Neural cell (in vitro differentiated cells): Measurements from ENCODE around the gene SCN4B. TPM values are rescaled to one million over a fixed set of nuclear protein-coding genes. Genes with fewer than 3 reads are reported as not detected.

Experiments
- H2AFZ ChIP-seq: fragments of 200-600, 300-800 bp; sonication (generic), shearing (Covaris generic); 2 replicates; pipeline ENCODE4 v1.6.0; 2014; ENCODE audit warnings: low read depth, mild to moderate bottlenecking, antibody characterized with exemption, low read length, moderate library complexity
- H3F3A ChIP-seq: fragments of 200-600 bp; shearing (Covaris generic); 2 replicates; pipeline ENCODE4 v1.6.1; 2016; ENCODE audit warnings: mild to moderate bottlenecking, moderate library complexity, mixed read lengths, antibody characterized with exemption, low read length; ENCODE audit not compliant: insufficient read depth, poor library complexity, severe bottlenecking
- H3K27ac ChIP-seq: fragments of 200-600, 300-800 bp; sonication (generic), shearing (Covaris generic); 2 replicates; pipeline ENCODE4 v1.5.1; 2014; ENCODE audit warnings: mild to moderate bottlenecking, low read length, moderate library complexity
- H3K27me3 ChIP-seq: fragments of 300-800, 200-600 bp; sonication (generic), shearing (Covaris generic); 2 replicates; pipeline ENCODE4 v1.6.0; 2014; ENCODE audit warnings: mild to moderate bottlenecking, low read depth, low read length, moderate library complexity; ENCODE audit not compliant: insufficient read depth
- H3K36me3 ChIP-seq: fragments of 300-800, 200-600 bp; sonication (generic), shearing (Covaris generic); 2 replicates; pipeline ENCODE4 v1.5.1; 2014; ENCODE audit warnings: mild to moderate bottlenecking, antibody characterized with exemption, low read length, moderate library complexity; ENCODE audit not compliant: insufficient read depth
- H3K4me2 ChIP-seq: fragments of 300-800, 200-600 bp; sonication (generic), shearing (Covaris generic); 2 replicates; pipeline ENCODE4 v1.6.0; 2014; ENCODE audit warnings: mild to moderate bottlenecking, low read length
- H3K4me3 ChIP-seq: fragments of 300-800, 200-600 bp; sonication (generic), shearing (Covaris generic); 2 replicates; pipeline ENCODE4 v1.5.1; 2014; ENCODE audit warnings: mild to moderate bottlenecking, low read length, moderate library complexity
- H3K79me2 ChIP-seq: fragments of 200-600 bp; shearing (Covaris generic); replicated peaks from 2 replicates; pipeline ENCODE4 v1.6.0; 2014; ENCODE audit warnings: mild to moderate bottlenecking, low read length, moderate library complexity; ENCODE audit not compliant: insufficient read depth
- H3K9ac ChIP-seq: fragments of 300-800, 200-600 bp; sonication (generic), shearing (Covaris generic); 2 replicates; pipeline ENCODE4 v1.6.1; 2016; ENCODE audit warnings: mild to moderate bottlenecking, low read length, mixed read lengths
- H3K9me2 ChIP-seq: fragments of 200-600 bp; shearing (Covaris generic); 2 replicates; pipeline ENCODE4 v1.6.1; 2016; ENCODE audit warnings: mild to moderate bottlenecking, low read length, mixed read lengths; ENCODE audit not compliant: insufficient read depth
- H3K9me3 ChIP-seq: fragments of 200-600, 300-800 bp; sonication (generic), shearing (Covaris generic); 2 replicates; pipeline ENCODE4 v1.6.1; 2016; ENCODE audit warnings: mild to moderate bottlenecking, mixed run types, low read length, moderate library complexity, mixed read lengths
- H4K20me1 ChIP-seq: fragments of 200-600 bp; shearing (Covaris generic); 2 replicates; pipeline ENCODE4 v1.6.1; 2016; ENCODE audit warnings: mild to moderate bottlenecking, mixed run types; ENCODE audit not compliant: insufficient read depth
- EP300 ChIP-seq: fragments of 450-650 bp; conservative IDR thresholded peaks from 2 replicates; pipeline ENCODE4 v1.6.1; 2014; ENCODE audit warnings: antibody characterized with exemption, mild to moderate bottlenecking, moderate library complexity; ENCODE audit not compliant: poor library complexity, severe bottlenecking
- EZH2 ChIP-seq: fragments of 200-600, 300-800 bp; shearing (Covaris generic), sonication (generic); IDR thresholded peaks from 2 replicates; pipeline ENCODE4 v1.6.1; 2014; ENCODE audit warnings: antibody characterized with exemption, low read length, borderline replicate concordance, mild to moderate bottlenecking; ENCODE audit not compliant: insufficient read depth, poor library complexity, severe bottlenecking
- MXI1 ChIP-seq: fragments of 450-650 bp; conservative IDR thresholded peaks from 2 replicates; pipeline ENCODE4 v1.6.1; 2014; ENCODE audit warnings: antibody characterized with exemption, mild to moderate bottlenecking; ENCODE audit not compliant: poor library complexity, severe bottlenecking
- POLR2AphosphoS5 ChIP-seq: IDR thresholded peaks from 2 replicates; pipeline ENCODE4 v1.6.1; 2012
- RAD21 ChIP-seq: fragments of 450-650 bp; conservative IDR thresholded peaks from 2 replicates; pipeline ENCODE4 v1.6.1; 2014; ENCODE audit warnings: antibody characterized with exemption, mild to moderate bottlenecking, moderate library complexity
- SMC3 ChIP-seq: fragments of 450-650 bp; conservative IDR thresholded peaks from 2 replicates; pipeline ENCODE4 v1.6.1; 2014; ENCODE audit warnings: antibody characterized with exemption, mild to moderate bottlenecking, moderate library complexity; ENCODE audit not compliant: poor library complexity
- TAF1 ChIP-seq: IDR thresholded peaks from 2 replicates; pipeline ENCODE4 v1.6.1; 2012; ENCODE audit warnings: low read depth
- polyA plus RNA-seq: library from polyadenylated mRNA; depleted of rRNA; stranded (reverse); fragments of >200 nt; gene quantifications from 2 replicates; pipeline ENCODE4 v1.2.3, GENCODE V29; 2014
- TF ChIP-seq, protein P1 (sequence below): IDR thresholded peaks from 2 replicates; pipeline ENCODE4 v1.6.1; 2012; ENCODE audit warnings: borderline replicate concordance
- TF ChIP-seq, protein P2 (sequence below): fragments of 450-650 bp; IDR thresholded peaks from 2 replicates; pipeline ENCODE4 v1.5.1; 2014; ENCODE audit warnings: antibody characterized with exemption, mild to moderate bottlenecking, moderate library complexity; ENCODE audit not compliant: poor library complexity, severe bottlenecking

SCN4B gene
- polyA plus RNA-seq, 1 donor from 2014 or later: 0.61 TPM

DNA sequence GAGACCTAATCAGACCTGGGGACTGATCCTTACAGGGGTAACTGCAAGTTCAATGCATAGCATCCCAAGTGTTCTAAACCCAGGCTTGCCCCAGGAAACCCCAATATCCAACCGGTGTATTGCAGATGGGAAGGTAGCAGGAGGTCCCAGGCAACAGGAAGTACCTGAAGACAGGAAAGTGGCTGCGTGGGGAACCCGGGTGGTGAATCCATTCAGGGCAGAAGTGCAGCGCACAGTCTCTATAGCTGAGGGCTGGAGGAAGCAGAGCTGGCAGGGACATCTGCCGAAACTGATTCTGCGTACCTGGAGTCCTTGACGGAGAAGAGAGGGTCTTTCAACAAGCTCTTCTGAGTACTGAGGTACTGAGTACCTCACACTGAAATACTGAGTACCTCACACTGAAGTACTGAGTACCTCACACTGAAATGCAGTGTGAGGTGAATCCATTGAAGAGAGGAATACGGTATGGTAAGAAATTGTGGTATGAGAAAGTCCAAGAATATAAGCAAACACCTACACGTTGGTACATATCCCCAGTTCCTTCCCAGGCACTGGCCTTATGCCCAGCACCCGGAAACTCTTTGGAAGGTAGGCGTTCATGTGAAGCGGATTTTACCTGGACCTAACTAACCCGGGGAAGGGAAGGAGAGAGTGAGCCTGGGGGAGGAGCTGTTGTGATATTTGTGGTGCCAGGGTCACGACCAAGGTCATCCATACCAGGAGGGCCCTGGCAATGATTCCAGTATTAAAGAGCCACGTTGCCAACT is 20.1 kb downstream of the SCN4B start:
- Histone ChIP-seq H3F3A (no peaks in the 10 kb centered on the region), H3K79me2 (no peaks in the 10 kb centered on the region), H3K9ac (no peak overlapping the region), H3K36me3 (no peaks in the 10 kb centered on the region), H3K27ac (no peak overlapping the region), H3K9me2 (no peaks in the 10 kb centered on the region), H3K4me2 (no peak overlapping the region), H3K27me3 (no peaks in the 10 kb centered on the region), H4K20me1 (no peaks in the 10 kb centered on the region), H3K4me3 (no peak overlapping the region), H2AFZ (no peak overlapping the region), H3K9me3 (no peaks in the 10 kb centered on the region)
- no peak for TF ChIP-seq POLR2AphosphoS5
- TF ChIP-seq, protein P1, sequence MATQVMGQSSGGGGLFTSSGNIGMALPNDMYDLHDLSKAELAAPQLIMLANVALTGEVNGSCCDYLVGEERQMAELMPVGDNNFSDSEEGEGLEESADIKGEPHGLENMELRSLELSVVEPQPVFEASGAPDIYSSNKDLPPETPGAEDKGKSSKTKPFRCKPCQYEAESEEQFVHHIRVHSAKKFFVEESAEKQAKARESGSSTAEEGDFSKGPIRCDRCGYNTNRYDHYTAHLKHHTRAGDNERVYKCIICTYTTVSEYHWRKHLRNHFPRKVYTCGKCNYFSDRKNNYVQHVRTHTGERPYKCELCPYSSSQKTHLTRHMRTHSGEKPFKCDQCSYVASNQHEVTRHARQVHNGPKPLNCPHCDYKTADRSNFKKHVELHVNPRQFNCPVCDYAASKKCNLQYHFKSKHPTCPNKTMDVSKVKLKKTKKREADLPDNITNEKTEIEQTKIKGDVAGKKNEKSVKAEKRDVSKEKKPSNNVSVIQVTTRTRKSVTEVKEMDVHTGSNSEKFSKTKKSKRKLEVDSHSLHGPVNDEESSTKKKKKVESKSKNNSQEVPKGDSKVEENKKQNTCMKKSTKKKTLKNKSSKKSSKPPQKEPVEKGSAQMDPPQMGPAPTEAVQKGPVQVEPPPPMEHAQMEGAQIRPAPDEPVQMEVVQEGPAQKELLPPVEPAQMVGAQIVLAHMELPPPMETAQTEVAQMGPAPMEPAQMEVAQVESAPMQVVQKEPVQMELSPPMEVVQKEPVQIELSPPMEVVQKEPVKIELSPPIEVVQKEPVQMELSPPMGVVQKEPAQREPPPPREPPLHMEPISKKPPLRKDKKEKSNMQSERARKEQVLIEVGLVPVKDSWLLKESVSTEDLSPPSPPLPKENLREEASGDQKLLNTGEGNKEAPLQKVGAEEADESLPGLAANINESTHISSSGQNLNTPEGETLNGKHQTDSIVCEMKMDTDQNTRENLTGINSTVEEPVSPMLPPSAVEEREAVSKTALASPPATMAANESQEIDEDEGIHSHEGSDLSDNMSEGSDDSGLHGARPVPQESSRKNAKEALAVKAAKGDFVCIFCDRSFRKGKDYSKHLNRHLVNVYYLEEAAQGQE: no peak
- TF ChIP-seq, protein P2, sequence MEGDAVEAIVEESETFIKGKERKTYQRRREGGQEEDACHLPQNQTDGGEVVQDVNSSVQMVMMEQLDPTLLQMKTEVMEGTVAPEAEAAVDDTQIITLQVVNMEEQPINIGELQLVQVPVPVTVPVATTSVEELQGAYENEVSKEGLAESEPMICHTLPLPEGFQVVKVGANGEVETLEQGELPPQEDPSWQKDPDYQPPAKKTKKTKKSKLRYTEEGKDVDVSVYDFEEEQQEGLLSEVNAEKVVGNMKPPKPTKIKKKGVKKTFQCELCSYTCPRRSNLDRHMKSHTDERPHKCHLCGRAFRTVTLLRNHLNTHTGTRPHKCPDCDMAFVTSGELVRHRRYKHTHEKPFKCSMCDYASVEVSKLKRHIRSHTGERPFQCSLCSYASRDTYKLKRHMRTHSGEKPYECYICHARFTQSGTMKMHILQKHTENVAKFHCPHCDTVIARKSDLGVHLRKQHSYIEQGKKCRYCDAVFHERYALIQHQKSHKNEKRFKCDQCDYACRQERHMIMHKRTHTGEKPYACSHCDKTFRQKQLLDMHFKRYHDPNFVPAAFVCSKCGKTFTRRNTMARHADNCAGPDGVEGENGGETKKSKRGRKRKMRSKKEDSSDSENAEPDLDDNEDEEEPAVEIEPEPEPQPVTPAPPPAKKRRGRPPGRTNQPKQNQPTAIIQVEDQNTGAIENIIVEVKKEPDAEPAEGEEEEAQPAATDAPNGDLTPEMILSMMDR: no peak
- no peak for TF ChIP-seq EZH2
- no peak for TF ChIP-seq SMC3
- TF ChIP-seq TAF1: no peak
- no peak for TF ChIP-seq RAD21
- no peak for TF ChIP-seq EP300
- TF ChIP-seq MXI1: no peak

DNA sequence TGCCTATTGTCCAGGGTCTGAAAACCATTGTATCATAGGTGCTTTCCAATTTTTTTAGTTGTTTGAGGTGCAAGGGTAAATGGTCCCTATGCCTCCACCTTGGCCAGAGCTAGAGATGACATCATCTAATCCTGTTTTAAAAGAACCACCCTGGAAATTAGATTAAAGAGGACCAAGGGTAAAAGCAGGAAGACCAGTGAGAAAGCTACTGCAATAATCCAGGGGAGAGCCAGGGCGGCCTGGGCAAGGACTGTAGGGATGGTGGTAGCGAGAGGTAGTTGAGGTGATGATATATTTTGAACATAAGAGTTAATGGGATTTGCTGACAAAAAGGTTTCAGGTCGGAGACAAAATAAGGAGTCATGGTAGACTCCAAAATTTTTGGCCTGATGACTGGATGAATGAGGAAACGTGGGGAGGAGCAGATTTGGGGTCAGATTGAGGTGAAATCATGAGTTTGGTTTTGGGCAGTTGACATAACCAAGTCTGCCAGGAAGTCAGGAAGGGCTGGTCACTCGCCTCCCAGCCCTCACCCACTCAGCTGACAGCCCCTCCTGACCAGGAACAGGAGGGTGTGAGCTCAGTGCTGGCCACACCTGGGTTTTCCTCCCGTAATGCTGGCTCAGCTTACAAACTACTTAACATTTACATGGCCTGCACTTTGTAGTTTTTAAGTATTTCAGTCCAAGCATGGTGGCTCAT is 23.0 kb downstream of the SCN4B start:
- no peaks in the 10 kb centered on the region for H3K79me2 ChIP-seq
- H3K4me3 ChIP-seq: no peak overlapping the region
- H2AFZ ChIP-seq: no peak overlapping the region
- H3F3A ChIP-seq: no peaks in the 10 kb centered on the region
- no peaks in the 10 kb centered on the region for H4K20me1 ChIP-seq
- no peaks in the 10 kb centered on the region for H3K27me3 ChIP-seq
- no peak overlapping the region for H3K4me2 ChIP-seq
- TF ChIP-seq EZH2: no peak
- no peak for TF ChIP-seq POLR2AphosphoS5
- no peak for TF ChIP-seq SMC3
- no peak for TF ChIP-seq MXI1
- no peak for TF ChIP-seq TAF1
- TF ChIP-seq, protein P1: no peak
- no peak for TF ChIP-seq RAD21
- no peak for TF ChIP-seq EP300
- TF ChIP-seq, protein P2: no peak
- no peak overlapping the region for H3K27ac ChIP-seq
- no peaks in the 10 kb centered on the region for H3K36me3 ChIP-seq
- no peaks in the 10 kb centered on the region for H3K9me3 ChIP-seq
- H3K9me2 ChIP-seq: no peaks in the 10 kb centered on the region
- H3K9ac ChIP-seq: no peak overlapping the region
